Adrenal gland (tissue), 19 donors: Measurements from ENCODE around the gene NPEPL1. TPM values are rescaled to one million over a fixed set of nuclear protein-coding genes. Genes with fewer than 3 reads are reported as not detected.
A peak's percentile ranks its signal among the peaks of the same experiment; 100 is the strongest.
"Not testable (repeated sequence)": the region's sequence is repeated elsewhere in the genome, so short reads cannot be mapped to it uniquely, and the experiment has no call there.

ENCODE experiments used
- DNase-seq, 7 donors: peaks; one replicate each; pipeline ENCODE4 v3.0.0-alpha.2; 2019 to 2020
- H3K27ac ChIP-seq, 5 donors: fragments of 200-600 bp; sonication (generic) in 4 of 5; 1 replicate in 3 of 5; 2 replicates in 2 of 5; pipeline versions ENCODE4 v1.5.1 to v1.8.0; 2016 to 2020; ENCODE audit warnings: mild to moderate bottlenecking in 1 of 5
- H3K27me3 ChIP-seq: fragments of 200-600 bp; 2 replicates; pipeline ENCODE4 v1.8.0; 2021
- H3K36me3 ChIP-seq, 2 donors: fragments of 200-600 bp; replicated peaks in 1 of 2; 1 replicate in 1 of 2; 2 replicates in 1 of 2; pipeline versions ENCODE4 v1.5.1 to v1.8.0; 2018 to 2022
- H3K4me1 ChIP-seq, 2 donors: fragments of 200-600 bp; replicated peaks in 1 of 2; 1 replicate in 1 of 2; 2 replicates in 1 of 2; pipeline versions ENCODE4 v1.5.1 to v1.8.0; 2018 to 2021
- H3K4me3 ChIP-seq, 4 donors: fragments of 200-600 bp; sonication (generic) in 3 of 4; one replicate each; pipeline ENCODE4 v1.5.1; 2016 to 2018
- H3K9me3 ChIP-seq, 3 donors: fragments of 200-600 bp; sonication (generic) in 1 of 3; replicated peaks in 1 of 3; 1 replicate in 2 of 3; 2 replicates in 1 of 3; pipeline versions ENCODE4 v1.5.1 to v1.8.0; 2016 to 2021
- POLR2A ChIP-seq, 2 donors: fragments of 450-650 bp; IDR thresholded peaks; one replicate each; pipeline ENCODE4 v1.6.1; 2017; ENCODE audit warnings: antibody characterized with exemption in 2 of 2, mild to moderate bottlenecking in 2 of 2, moderate library complexity in 1 of 2
- WGBS, 4 donors: extraction: QIAGEN DNeasy Blood & Tissue Kit in 2 of 4; methylation state at CpG; one replicate each; pipeline versions ENCODE4 v1.1.5 to v1.1.7; 2013 to 2017; 5-methylcytosine and 5-hydroxymethylcytosine counted together
- intact Hi-C, 2 donors: fragments of 100-400 bp; cut with DNase I; formaldehyde crosslinking; loops; one replicate each; pipeline versions ENCODE4 v1.14.1 to v1.15.0; 2022 to 2023
- long read RNA-seq, 10 donors: library from polyadenylated mRNA in 3 of 10; unstranded in 2 of 10; stranded (forward) in 1 of 10; transcript quantifications; one replicate each; pipeline ENCODE4 v2.0.0 and lab custom pipeline, GENCODE V29; 2021 to 2026
- polyA plus RNA-seq, 3 donors: library from polyadenylated mRNA; stranded (reverse); fragments of 200-250 nt in 2 of 3; fragments of 350-450 nt in 1 of 3; fragmentation: Illumina TruSeq in 1 of 3; extraction: RNeasy Lipid Tissue Mini Kit (QIAGEN cat#74804) in 1 of 3; gene quantifications; one replicate each; pipeline ENCODE4 v1.2.3, GENCODE V29; 2013 to 2014
- total RNA-seq, 9 donors: library from RNA; depleted of rRNA in 4 of 9; stranded (reverse); fragments of >200 nt in 4 of 9; fragments of 120-200 nt in 1 of 9; fragmentation: NEBNext Ultra II Directional in 1 of 9; extraction: Animal tissue kit (Norgen Biotek cat#: 25700) in 1 of 9; gene quantifications; one replicate each; pipeline versions ENCODE4 v1.1.0 to v1.2.4, GENCODE V29; 2013 to 2023
- TF ChIP-seq, protein P1 (sequence below), 6 experiments: fragments of 450-650 bp in 4 of 6; fragments of 200-600 bp in 2 of 6; sonication (generic) in 1 of 6; IDR thresholded peaks; 1 replicate in 5 of 6; 2 replicates in 1 of 6; pipeline versions ENCODE4 v1.5.1 to v1.8.0; 2016 to 2021; ENCODE audit warnings: antibody characterized with exemption in 6 of 6, mild to moderate bottlenecking in 2 of 6, moderate library complexity in 1 of 6
- donor health status: healthy with polysubstance abuse.
- donor health status: Bipolar disorder and iron deficiency.
- donor health status: DM: yes; HTN: yes; CAD: no.
- donor health status: DM: no; HTN: no; CAD: no.
- donor health status: DM: no; HTN: no; CAD: no.
- donor health status: DM: yes; HTN: yes; CAD: no.

The NPEPL1 gene, protein sequence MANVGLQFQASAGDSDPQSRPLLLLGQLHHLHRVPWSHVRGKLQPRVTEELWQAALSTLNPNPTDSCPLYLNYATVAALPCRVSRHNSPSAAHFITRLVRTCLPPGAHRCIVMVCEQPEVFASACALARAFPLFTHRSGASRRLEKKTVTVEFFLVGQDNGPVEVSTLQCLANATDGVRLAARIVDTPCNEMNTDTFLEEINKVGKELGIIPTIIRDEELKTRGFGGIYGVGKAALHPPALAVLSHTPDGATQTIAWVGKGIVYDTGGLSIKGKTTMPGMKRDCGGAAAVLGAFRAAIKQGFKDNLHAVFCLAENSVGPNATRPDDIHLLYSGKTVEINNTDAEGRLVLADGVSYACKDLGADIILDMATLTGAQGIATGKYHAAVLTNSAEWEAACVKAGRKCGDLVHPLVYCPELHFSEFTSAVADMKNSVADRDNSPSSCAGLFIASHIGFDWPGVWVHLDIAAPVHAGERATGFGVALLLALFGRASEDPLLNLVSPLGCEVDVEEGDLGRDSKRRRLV
- total RNA-seq = 10 to 100 TPM; 16.1 to 63.5 (median 33.2) TPM
- 100 to 1,000 TPM in 2 of 3 donors, 1 to 10 TPM in 1; 9.3 to 158 (median 104) TPM for polyA plus RNA-seq
- long read RNA-seq, donor 1, partial matches to known transcripts = 14 of 17 reads
- long read RNA-seq, donor 1, other reads (novel, unspliced or antisense) = 0 of 17 reads
- long read RNA-seq, donor 2, transcript NPEPL1-201 (12 exons, 2,378 nt) = major isoform, 6 of 9 reads
- long read RNA-seq, donor 2, partial matches to known transcripts = 0 of 9 reads
- long read RNA-seq, donor 2, other reads (novel, unspliced or antisense) = 0 of 9 reads
- long read RNA-seq, donor 3, partial matches to known transcripts = 0 of 4 reads
- long read RNA-seq, donor 3, other reads (novel, unspliced or antisense) = 0 of 4 reads
- long read RNA-seq, donor 4, transcript NPEPL1-201 (12 exons, 2,378 nt) = major isoform, 8 of 10 reads
- long read RNA-seq, donor 4, partial matches to known transcripts = 1 of 10 reads
- long read RNA-seq, donor 4, other reads (novel, unspliced or antisense) = 1 of 10 reads
- long read RNA-seq, donor 5, transcript NPEPL1-201 (12 exons, 2,378 nt) = major isoform, 114 of 125 reads
- long read RNA-seq, donor 5, partial matches to known transcripts = 6 of 125 reads
- long read RNA-seq, donor 5, other reads (novel, unspliced or antisense) = 4 of 125 reads
- long read RNA-seq, donor 6, transcript NPEPL1-201 (12 exons, 2,378 nt) = major isoform, 9 of 13 reads
- long read RNA-seq, donor 6, partial matches to known transcripts = 0 of 13 reads
- long read RNA-seq, donor 6, other reads (novel, unspliced or antisense) = 3 of 13 reads
- long read RNA-seq, donor 7, partial matches to known transcripts = 0 of 2 reads
- long read RNA-seq, donor 7, other reads (novel, unspliced or antisense) = 0 of 2 reads
- long read RNA-seq, donor 8, transcript NPEPL1-201 (12 exons, 2,378 nt) = major isoform, 9 of 10 reads
- long read RNA-seq, donor 8, partial matches to known transcripts = 0 of 10 reads
- long read RNA-seq, donor 8, other reads (novel, unspliced or antisense) = 0 of 10 reads
- long read RNA-seq, donor 9, partial matches to known transcripts = 0 of 1 reads
- long read RNA-seq, donor 9, other reads (novel, unspliced or antisense) = 0 of 1 reads
- long read RNA-seq, donor 10, partial matches to known transcripts = 0 of 11 reads
- long read RNA-seq, donor 10, other reads (novel, unspliced or antisense) = 6 of 11 reads

DNA sequence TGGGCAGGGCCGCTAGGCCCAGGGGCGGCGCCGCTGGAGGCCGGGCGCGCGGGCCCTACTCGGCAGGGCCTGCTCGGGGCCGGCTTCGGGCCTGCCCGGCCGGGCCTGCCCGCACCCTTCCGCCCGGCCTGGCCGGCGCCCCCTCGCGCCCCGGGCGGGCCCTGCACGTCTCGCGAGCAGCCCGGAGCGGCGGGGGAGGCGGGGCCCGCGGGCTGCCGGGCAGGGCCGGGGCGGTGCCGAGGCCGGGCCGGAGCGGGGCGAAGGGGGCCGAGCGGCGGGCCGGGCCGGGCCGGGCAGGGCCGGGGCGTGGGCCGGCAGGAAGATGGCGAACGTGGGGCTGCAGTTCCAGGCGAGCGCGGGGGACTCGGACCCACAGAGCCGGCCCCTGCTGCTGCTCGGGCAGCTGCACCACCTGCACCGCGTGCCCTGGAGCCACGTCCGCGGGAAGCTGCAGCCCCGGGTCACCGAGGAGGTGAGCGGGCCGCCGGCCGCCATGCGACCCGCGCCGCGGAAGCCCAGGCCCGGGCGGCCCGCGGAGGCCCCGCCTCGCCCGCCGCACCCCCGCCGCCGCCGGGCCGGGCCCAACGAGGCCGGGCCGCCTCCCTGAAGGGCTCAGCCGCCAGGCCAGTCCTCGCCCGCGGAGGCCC lies at the start of gene NPEPL1:
Gene NPEPL1, plus strand, starts transcription at position 222 of the 647 bp plus-strand sequence. Its CDS starts 101 bp downstream, at position 323.
- Histone ChIP-seq H3K4me1 (peaks cover 10 to 25% of the 10 kb centered on the region in 2 donors), H3K27ac (peak within 1 kb of the TSS; percentile 3 to 98 (median 86)), H3K27me3 (no peaks in the 10 kb centered on the region), H3K9me3 (no peaks in the 10 kb centered on the region), H3K36me3 (peaks cover 0 to 25% of the 10 kb centered on the region in 2 donors), H3K4me3 (peak within 1 kb of the TSS in 2 of 4 donors; percentile 19 to 60)
- intact Hi-C loops = loop anchor here in 1 of 2 donors (5.0 kb wide), 1 partner anchor 45 kb away; no protein-coding TSS in a partner anchor
- peak; percentile 59 to 80 (median 64) for DNase-seq
- WGBS, 4 donors = 0 to 2% (median 1%) methylated on average over 8 to 92 of the region's 93 CpGs; no CpG with 5 or more reads in 1 of the 4 donors
- TF ChIP-seq, protein P1, sequence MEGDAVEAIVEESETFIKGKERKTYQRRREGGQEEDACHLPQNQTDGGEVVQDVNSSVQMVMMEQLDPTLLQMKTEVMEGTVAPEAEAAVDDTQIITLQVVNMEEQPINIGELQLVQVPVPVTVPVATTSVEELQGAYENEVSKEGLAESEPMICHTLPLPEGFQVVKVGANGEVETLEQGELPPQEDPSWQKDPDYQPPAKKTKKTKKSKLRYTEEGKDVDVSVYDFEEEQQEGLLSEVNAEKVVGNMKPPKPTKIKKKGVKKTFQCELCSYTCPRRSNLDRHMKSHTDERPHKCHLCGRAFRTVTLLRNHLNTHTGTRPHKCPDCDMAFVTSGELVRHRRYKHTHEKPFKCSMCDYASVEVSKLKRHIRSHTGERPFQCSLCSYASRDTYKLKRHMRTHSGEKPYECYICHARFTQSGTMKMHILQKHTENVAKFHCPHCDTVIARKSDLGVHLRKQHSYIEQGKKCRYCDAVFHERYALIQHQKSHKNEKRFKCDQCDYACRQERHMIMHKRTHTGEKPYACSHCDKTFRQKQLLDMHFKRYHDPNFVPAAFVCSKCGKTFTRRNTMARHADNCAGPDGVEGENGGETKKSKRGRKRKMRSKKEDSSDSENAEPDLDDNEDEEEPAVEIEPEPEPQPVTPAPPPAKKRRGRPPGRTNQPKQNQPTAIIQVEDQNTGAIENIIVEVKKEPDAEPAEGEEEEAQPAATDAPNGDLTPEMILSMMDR (IDR thresholded peaks at IDR 0.05) = peak in 2 of 6 experiments; percentile 24 to 65
- peak in 1 of 2 donors; percentile 39 for TF ChIP-seq POLR2A (IDR thresholded peaks at IDR 0.05)

DNA sequence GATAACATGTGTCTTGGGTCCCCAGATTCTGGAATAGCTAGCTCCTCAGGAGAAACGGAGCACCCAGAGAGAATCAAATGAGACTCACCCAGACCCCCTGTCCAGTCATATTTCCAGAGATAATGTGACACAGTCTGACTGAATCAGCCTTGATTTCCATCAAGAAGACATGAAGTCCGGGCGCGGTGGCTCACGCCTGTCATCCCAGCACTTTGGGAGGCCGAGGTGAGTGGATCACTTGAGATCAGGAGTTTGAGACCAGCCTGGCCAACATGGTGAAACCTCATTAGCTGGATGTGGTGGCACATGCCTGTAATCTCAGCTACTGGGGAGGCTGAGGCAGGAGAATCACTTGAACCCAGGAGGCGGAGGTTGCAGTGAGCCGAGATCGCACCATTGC lies 49.7 kb upstream of the NPEPL1 start:
- not testable (repeated sequence) for H3K4me3 ChIP-seq, H3K27me3 ChIP-seq, H3K27ac ChIP-seq, H3K9me3 ChIP-seq, H3K36me3 ChIP-seq
- peaks cover 0 to 14% of the 10 kb centered on the region in 2 donors for H3K4me1 ChIP-seq
- peak in 2 of 7 donors; percentile 7 to 41 for DNase-seq
- 81 to 91% (median 89%) methylated on average over 6 to 9 of the region's 9 CpGs for WGBS, 4 donors
- intact Hi-C loops = loop anchor here in 1 of 2 donors (10.0 kb wide), 1 partner anchor 408 kb away; no protein-coding TSS in a partner anchor

GRCh38 chr20:58645412-58645968 lies 47.1 kb upstream of the NPEPL1 start:
- 27 to 44% (median 32%) methylated on average over 5 of the region's 5 CpGs for WGBS, 4 donors
- Histone ChIP-seq H3K4me3 (no peak overlapping the region), H3K4me1 (peaks cover 0 to 14% of the 10 kb centered on the region in 2 donors), H3K36me3 (no peaks in the 10 kb centered on the region), H3K9me3 (no peaks in the 10 kb centered on the region), H3K27ac (peak overlapping the region in 3 of 5 donors; percentile 21 to 61 (median 45)), H3K27me3 (no peaks in the 10 kb centered on the region)
- peak in 5 of 7 donors; percentile 29 to 65 (median 41) for DNase-seq
- intact Hi-C loops = loop anchor here (5.0 to 10.0 kb wide), 3 partner anchors 47 to 411 kb away; partner anchors contain the start of gene NPEPL1 (in 1 of the 2)
- TF ChIP-seq, protein P1 (IDR thresholded peaks at IDR 0.05) = no peak
- TF ChIP-seq POLR2A (IDR thresholded peaks at IDR 0.05) = no peak
